Left lung (tissue), 10 donors: ENCODE data around the gene TSPAN32. TPM values are rescaled to one million over a fixed set of nuclear protein-coding genes. Genes with fewer than 3 reads are reported as not detected.

Source experiments
- ATAC-seq: fragments of 200-7000 bp; cut with Tn5 transposase; one replicate; pipeline ENCODE4 v1.9.1; 2020; ENCODE audit warnings: moderate library complexity
- DNase-seq, 4 donors: peaks; one replicate each; pipeline ENCODE4 v3.0.0-alpha.2; 2013 to 2020
- H3K27ac ChIP-seq, 2 donors: fragments of 200-600 bp; sonication (generic) in 1 of 2; one replicate each; pipeline versions ENCODE4 v1.5.0 to v1.8.0; 2020 to 2021
- H3K27me3 ChIP-seq, 2 donors: fragments of 200-600 bp; sonication (generic) in 1 of 2; one replicate each; pipeline versions ENCODE4 v1.5.0 to v1.8.0; 2020 to 2021
- H3K36me3 ChIP-seq, 2 donors: fragments of 200-600 bp; sonication (generic) in 1 of 2; one replicate each; pipeline versions ENCODE4 v1.5.0 to v1.8.0; 2020 to 2021
- H3K4me1 ChIP-seq, 2 donors: fragments of 200-600 bp; one replicate each; pipeline ENCODE4 v1.8.0; 2021
- H3K4me3 ChIP-seq, 2 donors: fragments of 200-600 bp; sonication (generic) in 1 of 2; one replicate each; pipeline versions ENCODE4 v1.5.0 to v1.8.0; 2020 to 2021; ENCODE audit warnings: mild to moderate bottlenecking in 1 of 2
- H3K9me3 ChIP-seq, 2 donors: fragments of 200-600 bp; sonication (generic) in 1 of 2; one replicate each; pipeline versions ENCODE4 v1.5.0 to v1.8.0; 2020 to 2021
- intact Hi-C, 2 donors: fragments of 100-400 bp; cut with DNase I; formaldehyde crosslinking; loops; one replicate each; pipeline versions ENCODE4 v1.11.2 to v1.14.2; 2022
- polyA plus RNA-seq, 6 donors: library from polyadenylated mRNA; unstranded; fragments of 120-200 nt; gene quantifications; one replicate each; pipeline ENCODE4 v1.2.1, GENCODE V29; 2013; ENCODE audit not compliant: insufficient read length in 6 of 6
- total RNA-seq, 2 donors: library from RNA; stranded (reverse); fragmentation: NEBNext Ultra II Directional; extraction: Animal tissue kit (Norgen Biotek cat#: 25700); gene quantifications; one replicate each; pipeline ENCODE4 v1.2.1, GENCODE V29; 2021
- TF ChIP-seq, protein P1 (sequence below), 2 donors: fragments of 200-600 bp; sonication (generic) in 1 of 2; IDR thresholded peaks; one replicate each; pipeline versions ENCODE4 v1.5.0 to v1.8.0; 2021; ENCODE audit warnings: antibody characterized with exemption in 2 of 2
- donor health status: DM: no; HTN: yes; CAD: no.
- donor health status: DM: no; HTN: no; CAD: no.

The TSPAN32 gene
- total and polyA plus RNA-seq, 8 donors, result 3.7 to 6.3 (median 4.2) TPM

DNA sequence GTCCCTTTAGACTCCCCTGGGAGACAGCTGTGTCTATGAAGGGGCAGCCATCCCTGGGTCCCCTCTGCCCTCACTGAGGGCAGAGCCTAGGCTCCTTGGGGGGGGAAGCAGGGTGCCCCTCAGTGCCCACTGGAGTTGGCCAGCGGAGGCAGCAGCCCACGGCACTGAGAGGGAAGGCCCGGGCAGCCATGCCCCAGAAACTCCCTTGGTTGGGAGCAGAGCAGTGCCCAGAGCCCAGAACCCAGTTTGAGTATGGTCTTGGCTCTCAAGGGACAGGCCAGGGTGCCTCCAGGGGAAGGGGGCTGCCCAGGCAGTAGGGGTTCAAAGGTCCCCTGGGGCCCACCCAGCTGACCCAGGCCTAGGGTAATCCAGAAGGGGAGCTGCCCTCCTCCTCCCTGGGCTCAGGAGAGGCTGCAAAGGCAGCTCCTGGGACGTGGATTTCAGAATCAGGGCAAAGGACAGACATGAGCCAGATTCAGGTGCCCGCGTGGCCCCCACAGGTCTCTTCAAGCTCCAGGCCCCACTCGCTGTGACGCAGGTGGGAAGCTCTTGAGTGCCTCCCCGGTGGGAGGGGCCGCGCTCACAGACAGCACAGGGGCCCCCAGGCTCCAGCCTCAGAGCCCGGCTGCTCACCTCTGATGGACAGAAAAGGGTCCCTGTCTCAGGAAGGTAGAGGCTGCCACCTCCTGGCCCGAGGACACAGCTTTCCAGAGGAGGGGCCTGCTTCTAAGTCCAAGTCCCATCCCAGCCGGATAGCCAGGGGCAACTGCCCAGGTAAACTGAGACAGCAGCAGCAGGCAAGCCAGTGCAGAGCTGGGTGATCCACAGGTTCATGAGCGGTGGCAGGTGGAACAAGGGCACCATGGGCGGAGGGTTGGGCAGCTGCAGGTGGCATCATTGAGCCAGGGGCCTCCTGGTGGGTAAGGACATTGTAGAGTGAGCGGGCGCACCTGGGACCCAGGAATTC lies 2.7 kb upstream of the TSPAN32 start:
- H3K27ac ChIP-seq, result peak overlapping the region in 1 of 2 donors; percentile 13
- H3K4me3 ChIP-seq, result no peak overlapping the region
- intact Hi-C loops, result loop anchor here in 1 of 2 donors (5.0 kb wide), 1 partner anchor 102 kb away; no protein-coding TSS in a partner anchor
- no peaks in the 10 kb centered on the region for H3K36me3 ChIP-seq
- H3K4me1 ChIP-seq, result peaks cover 0 to 38% of the 10 kb centered on the region in 2 donors
- ATAC-seq (peak; percentile 14), DNase-seq (peak in 1 of 4 donors; percentile 73)
- TF ChIP-seq, protein P1, sequence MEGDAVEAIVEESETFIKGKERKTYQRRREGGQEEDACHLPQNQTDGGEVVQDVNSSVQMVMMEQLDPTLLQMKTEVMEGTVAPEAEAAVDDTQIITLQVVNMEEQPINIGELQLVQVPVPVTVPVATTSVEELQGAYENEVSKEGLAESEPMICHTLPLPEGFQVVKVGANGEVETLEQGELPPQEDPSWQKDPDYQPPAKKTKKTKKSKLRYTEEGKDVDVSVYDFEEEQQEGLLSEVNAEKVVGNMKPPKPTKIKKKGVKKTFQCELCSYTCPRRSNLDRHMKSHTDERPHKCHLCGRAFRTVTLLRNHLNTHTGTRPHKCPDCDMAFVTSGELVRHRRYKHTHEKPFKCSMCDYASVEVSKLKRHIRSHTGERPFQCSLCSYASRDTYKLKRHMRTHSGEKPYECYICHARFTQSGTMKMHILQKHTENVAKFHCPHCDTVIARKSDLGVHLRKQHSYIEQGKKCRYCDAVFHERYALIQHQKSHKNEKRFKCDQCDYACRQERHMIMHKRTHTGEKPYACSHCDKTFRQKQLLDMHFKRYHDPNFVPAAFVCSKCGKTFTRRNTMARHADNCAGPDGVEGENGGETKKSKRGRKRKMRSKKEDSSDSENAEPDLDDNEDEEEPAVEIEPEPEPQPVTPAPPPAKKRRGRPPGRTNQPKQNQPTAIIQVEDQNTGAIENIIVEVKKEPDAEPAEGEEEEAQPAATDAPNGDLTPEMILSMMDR (IDR thresholded peaks at IDR 0.05), result peak; percentile 18 to 46
- H3K27me3 ChIP-seq, result no peaks in the 10 kb centered on the region
- H3K9me3 ChIP-seq, result no peaks in the 10 kb centered on the region

GRCh38 chr11:2299773-2300172 lies 2.0 kb upstream of the TSPAN32 start:
- H3K4me3 ChIP-seq, result no peak overlapping the region
- ATAC-seq (no peak), DNase-seq (no peak)
- no peaks in the 10 kb centered on the region for H3K36me3 ChIP-seq
- no peaks in the 10 kb centered on the region for H3K27me3 ChIP-seq
- H3K27ac ChIP-seq, result no peak overlapping the region
- intact Hi-C loops, result loop anchor here (5.0 to 10.0 kb wide), 3 partner anchors 102 to 225 kb away; no protein-coding TSS in a partner anchor
- H3K9me3 ChIP-seq, result no peaks in the 10 kb centered on the region
- H3K4me1 ChIP-seq, result peaks cover 0 to 45% of the 10 kb centered on the region in 2 donors
- TF ChIP-seq, protein P1 (IDR thresholded peaks at IDR 0.05), result no peak

GRCh38 chr11:2300290-2300935 lies 1.4 kb upstream of the TSPAN32 start:
- Histone ChIP-seq H3K4me3 (peak overlapping the region in 1 of 2 donors; percentile 41), H3K27ac (peak overlapping the region in 1 of 2 donors; percentile 88), H3K27me3 (no peaks in the 10 kb centered on the region), H3K36me3 (no peaks in the 10 kb centered on the region), H3K4me1 (peaks cover 3 to 52% of the 10 kb centered on the region in 2 donors), H3K9me3 (no peaks in the 10 kb centered on the region)
- no peak for ATAC-seq
- intact Hi-C loops, result loop anchor here (10.0 kb wide), 2 partner anchors 114 to 224 kb away; no protein-coding TSS in a partner anchor
- peak in 1 of 4 donors; percentile 79 for DNase-seq
- TF ChIP-seq, protein P1 (IDR thresholded peaks at IDR 0.05), result no peak

DNA sequence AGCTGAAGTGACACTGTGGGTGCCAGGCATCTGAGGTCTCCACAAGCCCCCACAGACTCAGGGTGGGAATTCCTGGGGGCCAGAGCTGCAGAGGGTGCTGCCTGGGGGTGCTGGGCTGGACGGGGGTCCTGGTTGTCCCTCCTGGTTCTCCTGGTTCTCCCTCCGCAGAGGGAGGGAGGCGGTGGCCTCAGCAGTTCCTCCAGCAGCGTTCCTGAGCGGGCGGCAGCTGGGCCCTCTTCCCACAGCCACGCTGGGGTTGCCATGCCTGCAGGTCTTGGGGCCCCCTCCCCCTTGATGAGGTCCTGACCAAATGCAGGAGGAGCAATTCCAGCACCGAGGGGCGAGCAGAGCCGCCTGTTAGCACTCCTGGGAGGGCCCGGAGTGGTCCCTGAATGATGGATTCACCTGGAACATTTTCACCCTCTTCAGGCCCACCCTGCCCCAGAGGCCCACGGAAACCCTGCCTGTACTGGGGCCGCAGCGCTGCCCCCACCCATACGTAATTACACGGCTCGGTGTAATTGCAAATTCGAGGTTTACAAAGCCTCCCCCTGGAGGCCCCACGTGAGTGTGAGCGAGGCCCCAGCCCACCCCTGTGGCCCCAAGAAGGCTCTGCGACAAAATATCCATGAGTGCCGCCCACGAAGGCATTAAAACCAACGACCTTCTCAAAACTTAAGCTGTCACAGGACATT lies 730 bp upstream of the TSPAN32 start:
- Histone ChIP-seq H3K9me3 (no peaks in the 10 kb centered on the region), H3K36me3 (no peaks in the 10 kb centered on the region), H3K4me3 (peak overlapping the region in 1 of 2 donors; percentile 41), H3K27me3 (no peaks in the 10 kb centered on the region), H3K27ac (peak overlapping the region in 1 of 2 donors; percentile 88), H3K4me1 (peaks cover 7 to 58% of the 10 kb centered on the region in 2 donors)
- peak in 1 of 4 donors; percentile 88 for DNase-seq
- intact Hi-C loops, result loop anchor here (10.0 kb wide), 2 partner anchors 114 to 224 kb away; no protein-coding TSS in a partner anchor
- TF ChIP-seq, protein P1 (IDR thresholded peaks at IDR 0.05), result no peak
- ATAC-seq, result no peak
